UCSD-AML1 (cell line): ENCODE measurements around the gene MAPKAP1.

ENCODE experiments used
- DNase-seq: peaks from one replicate; lab custom pipeline; 2025; ENCODE audit not compliant: unreplicated experiment; lab: John Stamatoyannopoulos, UW

MAPKAP1 gene

DNA sequence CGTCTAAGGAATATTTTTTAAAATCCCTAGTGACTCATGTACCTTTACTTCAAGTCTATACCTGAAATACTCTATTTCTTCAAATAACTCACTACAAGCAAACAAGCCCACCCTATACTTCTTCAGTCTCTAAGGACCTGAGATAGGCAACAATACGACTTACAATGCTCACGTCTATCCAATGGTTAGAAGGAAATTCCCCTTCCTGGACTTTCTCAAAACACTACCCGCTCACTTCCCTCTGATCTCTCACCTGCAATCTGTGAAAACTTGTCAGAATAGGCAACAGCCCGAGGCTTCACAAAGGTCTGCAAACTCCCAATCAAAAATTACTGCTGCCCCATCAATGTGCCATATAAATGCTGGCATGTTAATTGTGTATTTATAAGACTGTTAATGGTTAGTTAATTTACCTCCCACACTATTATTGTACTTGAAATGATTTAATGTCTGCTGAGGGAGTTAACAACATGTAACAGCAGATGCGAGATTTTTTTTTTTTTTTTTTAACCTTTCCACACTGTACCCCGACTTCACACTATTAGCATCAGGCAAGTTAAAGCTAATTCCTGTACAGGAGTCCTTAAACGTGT lies 27.3 kb downstream of the MAPKAP1 start:
- no peak for DNase-seq

DNA sequence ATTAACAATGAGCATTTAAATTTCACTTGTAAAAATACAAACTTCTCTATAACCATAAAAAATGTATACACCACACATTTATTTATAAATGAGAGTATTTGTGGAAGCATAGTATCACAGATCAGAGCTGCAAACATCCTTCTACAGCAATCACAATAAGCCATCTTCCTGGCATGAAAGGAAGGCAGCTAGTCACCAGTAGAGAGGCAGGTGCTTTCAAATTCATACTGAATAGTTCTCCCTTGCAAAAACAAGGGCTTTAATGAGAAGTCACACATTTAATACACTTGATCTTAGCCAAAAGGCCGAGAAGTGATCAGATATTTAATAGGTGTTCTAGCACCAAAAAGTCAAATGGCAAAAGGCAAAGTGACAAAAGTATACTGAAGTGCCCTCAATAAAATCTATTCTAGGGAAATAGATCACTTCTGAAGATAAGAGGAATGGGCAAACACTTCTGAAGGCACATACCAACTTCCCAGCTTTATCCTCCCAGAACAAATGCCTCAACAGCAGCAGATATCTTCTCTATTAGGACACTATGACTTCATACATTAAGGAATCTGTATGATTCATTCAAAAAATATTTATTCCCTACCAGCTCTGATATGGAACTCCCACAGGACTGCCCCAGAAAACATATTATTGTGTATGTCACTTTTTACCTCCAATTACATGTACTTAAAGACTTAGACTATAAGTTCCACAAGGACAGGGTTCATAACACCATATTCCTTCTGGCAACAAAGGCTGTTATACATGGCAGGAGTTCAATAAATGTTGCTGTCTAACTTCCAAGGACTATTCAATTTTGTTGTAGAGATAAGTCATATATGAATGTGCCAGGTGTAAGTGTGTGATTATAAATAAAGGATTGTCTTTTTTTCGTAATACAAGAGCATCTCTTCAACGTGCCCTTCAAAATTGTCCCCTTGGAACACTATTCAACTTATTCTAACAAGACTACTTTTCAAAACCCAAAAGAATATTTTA lies 31.7 kb downstream of the MAPKAP1 start:
- DNase-seq = no peak

DNA sequence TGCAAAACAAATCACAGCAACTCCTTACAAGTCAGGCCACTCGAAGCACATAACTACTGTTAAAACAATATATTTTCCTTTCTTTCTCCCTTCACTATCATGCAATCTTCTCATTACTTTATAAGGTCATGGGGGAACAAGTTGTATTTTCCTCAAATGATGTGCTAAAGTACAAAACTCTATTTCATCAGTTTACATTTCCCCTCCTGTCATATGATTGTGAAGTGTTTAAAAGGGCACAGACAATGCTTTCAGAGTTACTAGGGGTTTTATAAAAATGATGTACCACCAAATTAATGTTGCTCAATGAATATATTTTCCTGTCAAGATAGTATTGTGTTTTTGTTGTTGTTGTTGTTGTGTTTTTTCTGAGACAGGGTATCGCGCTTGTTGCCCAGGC lies 34.1 kb downstream of the MAPKAP1 start:
- no peak for DNase-seq

- DNase-seq = no peak
Measured at GRCh38 chr9:125663127-125663526, 43.9 kb downstream of the MAPKAP1 start.

DNA sequence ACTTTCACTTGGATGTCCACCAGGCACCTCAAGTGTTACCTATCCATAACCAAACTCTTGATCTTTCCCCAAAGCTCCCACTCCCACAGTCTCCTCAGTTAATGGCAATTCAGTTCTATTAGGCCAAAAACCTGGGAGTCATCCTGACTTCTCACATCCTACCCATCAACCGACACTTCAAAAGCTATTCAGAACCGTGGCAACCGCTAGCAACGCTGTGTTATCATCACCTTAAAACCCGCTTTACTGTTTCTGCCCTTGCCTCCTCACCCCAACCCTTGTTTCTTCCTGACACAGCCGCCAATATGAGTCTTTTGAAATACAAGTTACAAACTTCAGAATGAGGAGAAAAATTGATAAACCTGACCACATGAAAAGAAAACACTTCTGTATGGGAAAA lies 46.5 kb downstream of the MAPKAP1 start:
- DNase-seq = no peak

DNA sequence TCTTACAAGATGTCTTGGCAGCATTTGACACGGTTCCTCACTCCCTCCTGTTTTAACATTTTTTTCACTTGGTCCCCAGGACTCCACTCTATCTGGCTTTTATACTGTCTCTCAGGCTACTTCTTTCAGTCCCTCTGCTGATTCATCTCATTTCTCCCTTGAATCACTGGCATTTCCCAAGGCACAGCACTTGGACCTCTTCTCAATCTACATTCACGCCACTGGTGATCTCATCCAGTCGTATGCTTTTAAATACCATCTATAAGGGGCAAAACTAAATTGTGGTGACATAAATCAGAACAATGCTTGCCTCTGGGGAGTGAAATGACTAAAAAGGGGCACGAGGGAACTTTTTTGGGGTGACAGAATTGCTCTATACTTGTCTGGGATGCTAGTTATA lies 47.1 kb downstream of the MAPKAP1 start:
- no peak for DNase-seq

DNA sequence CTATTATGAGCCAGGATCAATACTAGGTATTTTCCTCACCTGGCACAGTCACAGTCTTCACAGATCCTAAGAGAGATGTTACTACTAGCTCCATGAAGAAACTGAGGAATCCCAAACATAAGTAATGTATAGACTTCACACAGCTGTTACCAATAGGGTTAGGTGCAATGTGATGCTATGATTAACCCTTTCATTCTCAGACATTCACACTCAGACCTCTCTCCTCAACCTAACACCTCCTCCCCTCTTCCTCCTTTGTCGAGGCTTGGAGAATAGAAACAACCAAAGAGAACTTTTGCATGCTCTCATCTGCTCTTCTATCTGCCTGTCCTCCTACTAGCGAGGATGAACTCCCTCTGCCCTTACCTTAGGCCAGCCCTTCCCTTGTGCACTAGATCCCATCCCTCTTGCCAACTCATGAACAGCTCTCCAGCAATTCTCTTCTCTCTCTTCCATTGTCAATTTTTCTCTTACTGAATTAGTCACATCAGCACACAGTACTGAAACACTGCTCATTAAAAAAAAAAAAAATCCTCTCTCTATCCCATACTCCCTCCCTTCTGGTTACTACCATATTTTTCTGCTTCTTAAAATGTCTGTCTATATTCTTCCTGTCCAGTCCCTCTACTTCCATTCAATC lies 47.7 kb downstream of the MAPKAP1 start:
- DNase-seq = no peak

DNA sequence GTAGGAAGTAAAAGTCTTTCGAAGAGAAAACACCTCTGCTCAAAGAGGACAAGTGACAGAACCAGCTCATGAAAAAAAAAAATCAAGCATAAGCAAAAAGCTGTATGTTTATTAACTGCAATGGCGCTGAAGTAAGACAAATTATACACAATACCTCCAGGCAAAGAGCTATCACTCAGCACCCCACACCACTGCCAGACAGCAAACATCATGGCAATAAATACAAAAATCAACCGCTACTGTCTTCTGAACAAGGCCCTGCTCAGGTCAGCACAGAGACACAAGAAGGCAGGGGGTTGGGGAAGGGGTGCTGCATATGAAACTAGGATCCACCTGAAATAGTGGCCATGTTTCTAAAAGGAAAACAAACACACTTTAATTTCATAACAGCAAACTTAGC lies 50.4 kb downstream of the MAPKAP1 start:
- DNase-seq = no peak

DNA sequence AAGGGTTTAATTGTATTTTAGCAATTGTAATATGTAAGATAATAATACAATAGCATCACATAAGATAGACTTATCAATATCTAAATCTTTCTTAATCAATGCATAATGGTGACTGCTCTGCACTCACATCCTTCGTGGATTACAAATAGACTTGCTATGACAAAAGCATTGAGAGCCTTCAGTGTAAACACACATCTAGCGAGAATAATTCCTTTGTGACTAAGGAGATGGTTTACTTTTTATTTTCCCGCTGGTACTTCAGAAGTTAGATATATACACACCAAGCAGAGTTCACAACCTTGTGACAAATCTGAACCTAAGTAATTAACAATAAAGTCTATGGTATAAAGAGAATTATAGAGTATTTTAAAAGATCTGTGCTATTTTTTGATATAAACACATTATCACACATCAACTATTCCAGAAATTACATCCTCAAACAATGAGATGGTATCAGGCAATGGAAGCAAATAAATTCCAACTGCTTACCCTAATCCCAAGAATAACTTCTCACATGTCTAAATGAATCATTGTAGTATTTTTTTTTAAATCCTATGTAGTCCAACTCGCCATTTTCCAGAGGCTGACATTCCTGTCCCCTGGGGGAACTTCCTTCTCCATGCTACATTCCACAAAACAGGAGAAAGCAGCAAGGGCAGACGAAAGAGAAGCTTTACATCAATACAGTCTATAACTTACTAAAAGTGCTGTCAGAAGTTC lies 51.2 kb downstream of the MAPKAP1 start:
- DNase-seq = no peak

- no peak for DNase-seq
Measured at GRCh38 chr9:125655066-125655633, 51.9 kb downstream of the MAPKAP1 start.

GRCh38 chr9:125654121-125654520 lies 52.9 kb downstream of the MAPKAP1 start:
- DNase-seq = no peak

DNA sequence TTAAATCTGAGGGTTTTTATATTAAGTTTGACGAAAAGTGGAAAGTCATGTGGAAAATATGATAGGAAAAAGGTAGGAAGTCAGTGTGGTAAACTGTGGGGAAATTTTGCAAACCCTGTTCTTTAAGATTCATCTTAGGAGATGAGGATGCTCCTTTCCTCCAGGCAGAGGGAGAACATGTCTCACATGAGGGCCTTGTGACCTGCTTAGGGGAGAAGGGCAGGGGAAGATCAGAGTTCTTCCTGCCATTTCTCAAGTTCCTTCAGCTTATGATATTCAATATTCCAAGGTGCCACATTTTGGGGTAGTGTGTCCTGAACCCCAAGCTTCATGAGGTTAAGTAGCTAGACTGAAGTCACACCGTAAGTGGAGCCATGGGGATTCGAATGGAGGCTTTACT lies 53.7 kb downstream of the MAPKAP1 start:
- no peak for DNase-seq

DNA sequence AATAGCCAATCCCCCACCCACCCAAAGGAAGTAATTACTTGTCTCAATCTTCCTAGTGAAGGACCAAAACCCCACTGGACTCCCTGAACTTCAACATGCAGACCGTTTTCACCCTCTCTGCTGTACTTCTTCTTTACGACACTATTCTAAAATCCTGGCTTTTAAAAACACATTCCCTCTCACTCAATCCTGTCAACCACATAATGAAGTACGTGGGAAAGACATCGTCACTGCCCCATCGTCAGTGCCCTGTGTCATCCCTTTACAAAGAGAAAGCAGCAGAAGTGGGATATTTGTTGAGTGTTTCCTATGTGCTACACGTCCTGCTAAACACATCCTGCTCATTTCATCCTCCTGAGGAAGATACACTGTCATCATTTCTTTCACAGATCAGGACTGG lies 54.2 kb downstream of the MAPKAP1 start:
- DNase-seq = no peak

- no peak for DNase-seq
Measured at GRCh38 chr9:125652233-125652594, 54.8 kb downstream of the MAPKAP1 start.

GRCh38 chr9:125651576-125652232 lies 55.3 kb downstream of the MAPKAP1 start:
- DNase-seq = no peak

DNA sequence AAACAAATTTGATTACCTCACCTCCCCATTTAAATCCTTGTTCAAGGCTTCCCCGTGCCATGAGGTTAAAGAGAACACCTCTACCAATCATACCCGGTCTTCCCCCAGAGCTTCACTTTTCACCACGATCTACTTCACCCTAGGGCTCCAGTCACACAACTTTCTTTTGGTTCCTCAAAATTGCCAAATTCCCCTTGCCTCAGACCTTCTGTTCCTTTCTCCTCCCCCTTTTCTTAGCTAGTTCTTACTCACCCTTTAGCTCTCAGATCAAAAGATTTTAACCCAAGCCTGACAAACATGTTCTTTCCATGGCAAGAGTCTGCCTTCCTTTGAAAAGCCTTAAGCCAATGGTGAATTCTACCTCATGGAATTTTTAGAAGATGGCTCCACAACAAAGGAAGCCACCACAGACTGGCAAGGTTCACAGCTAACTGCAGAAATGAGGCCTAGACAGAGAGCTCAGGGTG lies 56.7 kb downstream of the MAPKAP1 start:
- no peak for DNase-seq

DNA sequence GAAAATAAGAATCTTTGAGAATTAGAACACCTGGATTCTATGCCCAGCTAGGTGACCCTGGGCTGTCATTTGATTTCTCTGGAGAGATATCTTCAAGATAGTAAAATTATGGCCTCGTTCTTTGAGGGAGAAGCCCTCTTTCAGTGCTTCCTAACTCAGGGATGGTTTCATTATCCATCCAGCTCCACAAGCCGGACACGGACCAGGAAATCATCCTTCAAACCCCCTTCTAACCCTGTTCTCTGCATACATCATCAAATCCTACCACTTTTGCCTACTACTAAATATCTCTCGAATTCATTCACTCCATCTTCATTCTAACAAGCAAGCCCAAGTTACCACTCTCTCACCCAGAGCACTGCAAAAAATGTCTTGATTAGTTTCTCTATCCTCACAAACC lies 57.2 kb downstream of the MAPKAP1 start:
- DNase-seq = no peak

GRCh38 chr9:125649315-125649714 lies 57.7 kb downstream of the MAPKAP1 start:
- DNase-seq = no peak

DNA sequence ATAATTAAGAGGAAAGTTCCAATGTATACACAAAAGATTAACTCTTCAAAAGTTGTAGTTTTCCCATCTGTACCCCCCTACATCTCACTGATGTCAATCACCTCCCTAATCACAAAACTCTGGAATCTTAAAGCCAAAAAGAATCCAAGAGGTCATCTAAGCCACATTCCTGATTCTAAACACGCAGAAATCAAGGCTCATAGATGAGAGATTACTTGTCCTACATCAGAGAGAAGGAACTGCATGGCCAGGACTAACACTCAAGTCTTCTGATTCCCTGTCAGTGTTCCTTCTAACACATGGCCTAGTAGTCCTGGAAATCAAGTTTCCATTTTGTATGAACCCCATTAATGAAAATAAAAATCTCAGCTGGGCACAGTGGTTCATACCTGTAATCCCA lies 58.7 kb downstream of the MAPKAP1 start:
- no peak for DNase-seq

- DNase-seq = no peak
Measured at GRCh38 chr9:125646621-125647100, 60.3 kb downstream of the MAPKAP1 start.
